ENCODE measurements around the gene ARFGAP3.

Gene ARFGAP3

DNA sequence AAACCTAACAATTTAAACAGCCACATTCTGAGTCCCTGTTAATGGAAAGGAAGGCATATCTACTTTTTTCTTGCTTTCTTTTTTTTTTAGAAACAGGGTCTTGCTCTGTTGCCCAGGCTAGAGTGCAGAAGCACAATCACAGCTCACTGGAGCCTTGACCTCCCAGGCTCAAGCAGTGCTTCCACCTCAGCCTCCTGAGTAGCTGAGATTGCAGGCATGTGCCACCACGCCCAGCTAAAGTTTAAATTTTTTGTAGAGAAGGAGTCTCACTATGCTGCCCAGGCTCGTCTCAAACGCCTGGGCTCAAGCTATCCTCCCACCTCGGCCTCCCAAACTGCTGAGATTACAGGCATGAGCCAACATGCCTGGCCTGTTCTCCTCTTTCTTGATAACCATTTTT lies 25.4 kb downstream of the ARFGAP3 start:
- no peak overlapping the region for H3K4me3 ChIP-seq (ENCODE audit: low read depth, low read length)
- DNase-seq (ENCODE audit: low read depth): no peak
- TF ChIP-seq, protein P1, sequence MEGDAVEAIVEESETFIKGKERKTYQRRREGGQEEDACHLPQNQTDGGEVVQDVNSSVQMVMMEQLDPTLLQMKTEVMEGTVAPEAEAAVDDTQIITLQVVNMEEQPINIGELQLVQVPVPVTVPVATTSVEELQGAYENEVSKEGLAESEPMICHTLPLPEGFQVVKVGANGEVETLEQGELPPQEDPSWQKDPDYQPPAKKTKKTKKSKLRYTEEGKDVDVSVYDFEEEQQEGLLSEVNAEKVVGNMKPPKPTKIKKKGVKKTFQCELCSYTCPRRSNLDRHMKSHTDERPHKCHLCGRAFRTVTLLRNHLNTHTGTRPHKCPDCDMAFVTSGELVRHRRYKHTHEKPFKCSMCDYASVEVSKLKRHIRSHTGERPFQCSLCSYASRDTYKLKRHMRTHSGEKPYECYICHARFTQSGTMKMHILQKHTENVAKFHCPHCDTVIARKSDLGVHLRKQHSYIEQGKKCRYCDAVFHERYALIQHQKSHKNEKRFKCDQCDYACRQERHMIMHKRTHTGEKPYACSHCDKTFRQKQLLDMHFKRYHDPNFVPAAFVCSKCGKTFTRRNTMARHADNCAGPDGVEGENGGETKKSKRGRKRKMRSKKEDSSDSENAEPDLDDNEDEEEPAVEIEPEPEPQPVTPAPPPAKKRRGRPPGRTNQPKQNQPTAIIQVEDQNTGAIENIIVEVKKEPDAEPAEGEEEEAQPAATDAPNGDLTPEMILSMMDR (IDR thresholded peaks at IDR 0.05; ENCODE audit: insufficient read depth, low read depth, low read length, missing control alignments): no peak

DNA sequence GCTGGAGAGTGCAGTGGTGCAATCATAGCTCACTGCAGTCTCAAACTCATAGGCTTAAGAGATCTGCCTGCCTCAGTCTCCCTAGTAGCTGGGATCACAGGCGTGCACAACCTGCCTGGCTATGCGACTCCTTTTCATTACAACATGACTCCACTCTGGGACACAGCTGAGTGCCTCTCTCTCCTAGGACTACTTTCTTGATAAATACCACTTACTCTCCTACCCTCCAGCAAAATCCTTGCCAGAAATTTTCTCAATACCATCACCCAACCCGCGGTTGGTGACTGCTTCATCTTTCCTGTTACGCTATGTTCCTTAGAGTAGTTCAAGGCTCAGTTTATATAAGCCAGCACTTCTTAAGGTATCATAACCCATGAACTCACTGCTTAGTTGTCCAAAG lies 26.9 kb downstream of the ARFGAP3 start:
- TF ChIP-seq, protein P1 (IDR thresholded peaks at IDR 0.05; ENCODE audit: insufficient read depth, low read depth, low read length, missing control alignments): no peak
- H3K4me3 ChIP-seq (ENCODE audit: low read depth, low read length): no peak overlapping the region
- DNase-seq (ENCODE audit: low read depth): no peak

DNA sequence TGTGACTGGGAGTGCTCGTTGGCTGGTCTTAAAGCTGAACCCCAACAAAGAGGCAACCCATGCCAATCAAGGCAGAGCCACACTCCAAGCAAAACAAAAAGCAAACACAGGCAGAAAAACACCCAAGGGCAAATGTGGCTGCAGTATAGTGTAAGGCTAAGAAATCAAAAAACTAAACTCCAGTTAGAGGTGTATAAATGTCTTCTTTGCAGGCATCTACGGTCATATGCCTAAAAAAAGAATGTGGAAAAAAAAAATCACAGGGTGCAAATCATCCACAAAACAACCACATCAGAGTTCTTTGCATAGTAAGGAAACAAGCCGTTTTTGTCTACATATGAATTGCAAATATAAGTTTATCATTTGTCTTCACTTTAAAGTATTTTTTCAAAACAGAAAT lies 27.8 kb downstream of the ARFGAP3 start:
- TF ChIP-seq, protein P1 (IDR thresholded peaks at IDR 0.05; ENCODE audit: insufficient read depth, low read depth, low read length, missing control alignments): no peak
- DNase-seq (ENCODE audit: low read depth): no peak
- H3K4me3 ChIP-seq (ENCODE audit: low read depth, low read length): no peak overlapping the region

DNA sequence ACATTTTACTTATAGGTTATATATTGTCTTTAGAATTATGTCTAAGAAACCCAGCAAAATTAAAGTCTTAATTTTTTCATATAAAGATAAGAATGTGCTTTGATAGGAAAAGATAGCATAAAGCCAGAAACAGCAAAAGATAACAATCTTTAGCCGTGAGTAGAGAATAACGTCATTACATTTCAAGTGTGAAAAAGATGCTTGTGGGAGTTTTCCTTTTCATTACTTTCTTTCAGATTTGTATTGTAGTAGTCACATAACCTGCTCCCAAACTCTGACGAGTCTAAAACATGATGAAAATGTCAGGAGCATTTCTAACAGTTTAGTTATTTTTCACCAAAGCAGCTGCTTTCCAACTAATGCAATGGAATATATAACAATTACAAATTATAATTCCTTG lies 31.3 kb downstream of the ARFGAP3 start:
- TF ChIP-seq, protein P1 (IDR thresholded peaks at IDR 0.05; ENCODE audit: insufficient read depth, low read depth, low read length, missing control alignments): no peak
- DNase-seq (ENCODE audit: low read depth): no peak
- no peak overlapping the region for H3K4me3 ChIP-seq (ENCODE audit: low read depth, low read length)

DNA sequence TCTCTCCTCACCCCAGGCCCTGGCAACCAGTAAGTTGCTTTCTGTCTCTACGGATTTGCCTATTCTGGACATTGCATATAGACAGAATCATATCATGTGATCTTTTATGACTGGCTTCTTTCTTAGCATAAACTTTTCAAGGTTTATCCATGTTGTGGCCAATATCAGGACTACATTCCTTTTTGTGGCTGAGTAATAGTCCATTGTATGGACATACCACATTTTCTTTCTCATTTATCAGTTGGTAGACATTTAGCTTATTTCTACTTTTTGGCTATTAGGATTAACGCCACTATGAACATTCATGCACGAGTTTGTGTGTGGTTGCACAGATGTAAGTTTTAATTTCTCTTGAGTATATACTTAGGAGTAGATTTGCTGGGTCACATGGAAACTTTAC lies 35.7 kb downstream of the ARFGAP3 start:
- no peak overlapping the region for H3K4me3 ChIP-seq (ENCODE audit: low read depth, low read length)
- TF ChIP-seq, protein P1 (IDR thresholded peaks at IDR 0.05; ENCODE audit: insufficient read depth, low read depth, low read length, missing control alignments): no peak
- no peak for DNase-seq (ENCODE audit: low read depth)

DNA sequence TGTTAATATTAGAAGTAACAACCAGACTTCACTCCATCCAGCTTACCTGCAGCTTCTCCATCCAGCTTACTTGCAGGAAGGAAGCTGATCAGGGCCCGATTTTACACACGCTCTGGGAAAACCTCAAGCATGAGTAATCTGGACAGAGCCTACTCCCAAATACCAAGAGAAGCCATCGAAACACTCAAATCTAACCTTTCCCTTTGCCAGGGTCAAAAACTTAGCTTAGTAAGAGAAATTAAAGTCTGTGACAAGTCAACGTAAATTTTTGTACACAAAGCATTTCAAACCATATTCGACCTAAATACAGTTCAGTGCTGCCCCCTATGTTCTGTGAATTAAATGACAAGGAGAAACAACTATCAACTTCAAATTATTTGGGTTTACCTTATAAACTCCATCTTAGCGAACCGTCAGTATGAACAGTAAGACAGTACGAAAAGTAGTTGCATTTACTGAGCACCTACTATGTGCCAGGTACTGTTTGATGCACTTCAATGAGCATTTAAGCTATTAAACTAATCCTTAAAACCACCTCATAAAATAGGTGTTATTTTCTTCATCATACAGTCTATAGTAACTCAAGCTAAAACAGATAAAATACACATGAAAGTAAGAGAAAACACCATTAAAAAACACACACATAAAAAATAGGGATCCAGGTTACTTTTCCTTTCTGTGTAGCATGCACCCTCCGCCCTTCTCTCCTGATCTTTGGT lies 36.9 kb downstream of the ARFGAP3 start:
- H3K4me3 ChIP-seq (ENCODE audit: low read depth, low read length): no peak overlapping the region
- DNase-seq (ENCODE audit: low read depth): peak; percentile 51
- TF ChIP-seq, protein P1 (IDR thresholded peaks at IDR 0.05; ENCODE audit: insufficient read depth, low read depth, low read length, missing control alignments): peak; percentile 46

Measured in GM12865 (cell line).